Camera-type eye (tissue), 1 donor: ENCODE results near the gene GPS1. TPM values are rescaled to one million over a fixed set of nuclear protein-coding genes. Genes with fewer than 3 reads are reported as not detected.

ENCODE experiments used
- total RNA-seq: library from RNA; depleted of rRNA; stranded (reverse); fragments of >200 nt; gene quantifications from one replicate; pipeline ENCODE4 v1.2.3, GENCODE V29; 2014

The GPS1 gene
- total RNA-seq, result 120 TPM

DNA sequence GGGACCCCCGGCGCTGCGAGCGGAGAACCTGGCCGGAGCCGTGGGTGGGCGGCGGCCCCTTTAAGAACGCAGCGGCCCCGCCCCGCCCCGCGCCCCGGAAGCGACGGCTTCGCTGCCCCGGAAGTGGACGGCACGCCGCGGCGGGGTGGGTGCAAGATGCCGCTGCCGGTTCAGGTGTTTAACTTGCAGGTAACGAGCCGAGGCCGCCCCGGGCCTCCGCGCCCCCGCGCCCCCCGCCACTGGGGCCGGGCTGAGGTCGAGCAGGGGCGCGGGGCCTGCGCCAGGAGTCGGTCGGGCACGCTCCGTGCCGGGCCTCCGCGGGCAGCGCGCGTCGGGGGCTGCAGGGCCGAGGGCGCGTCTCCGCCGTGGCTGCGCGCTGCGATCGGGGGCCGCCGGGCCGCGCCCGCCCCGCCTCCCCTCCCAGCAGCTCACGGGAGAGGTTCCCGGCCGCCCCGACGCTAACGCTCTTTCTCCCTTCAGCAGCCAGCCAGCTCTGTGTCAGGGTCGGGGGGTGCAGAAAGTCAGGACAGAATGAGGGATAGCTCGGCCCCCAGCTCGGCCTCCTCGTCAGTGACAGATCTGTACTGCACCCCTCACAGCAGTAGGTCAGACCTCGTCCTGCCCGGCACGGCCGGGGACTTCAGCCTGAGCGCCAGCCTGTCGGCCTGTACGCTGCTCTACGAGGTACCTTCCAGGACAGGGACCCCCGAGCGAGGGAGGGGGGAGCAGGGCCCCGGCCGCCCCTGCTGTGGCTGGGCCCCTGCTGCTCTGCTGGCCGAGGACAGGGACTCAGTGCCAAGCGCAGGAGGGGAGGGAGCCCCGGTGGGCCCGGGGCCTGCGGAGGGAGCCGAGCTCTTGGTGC, at the start of gene GPS1, which contains the start of gene RFNG:
TSS of gene GPS1 (plus strand) at position 123 of the 862 bp plus-strand sequence. CDS start at position 157, 34 bp downstream.
TSS of gene RFNG (minus strand) at position 36 of the 862 bp plus-strand sequence. CDS start 45 bp downstream, outside the sequence.

DNA sequence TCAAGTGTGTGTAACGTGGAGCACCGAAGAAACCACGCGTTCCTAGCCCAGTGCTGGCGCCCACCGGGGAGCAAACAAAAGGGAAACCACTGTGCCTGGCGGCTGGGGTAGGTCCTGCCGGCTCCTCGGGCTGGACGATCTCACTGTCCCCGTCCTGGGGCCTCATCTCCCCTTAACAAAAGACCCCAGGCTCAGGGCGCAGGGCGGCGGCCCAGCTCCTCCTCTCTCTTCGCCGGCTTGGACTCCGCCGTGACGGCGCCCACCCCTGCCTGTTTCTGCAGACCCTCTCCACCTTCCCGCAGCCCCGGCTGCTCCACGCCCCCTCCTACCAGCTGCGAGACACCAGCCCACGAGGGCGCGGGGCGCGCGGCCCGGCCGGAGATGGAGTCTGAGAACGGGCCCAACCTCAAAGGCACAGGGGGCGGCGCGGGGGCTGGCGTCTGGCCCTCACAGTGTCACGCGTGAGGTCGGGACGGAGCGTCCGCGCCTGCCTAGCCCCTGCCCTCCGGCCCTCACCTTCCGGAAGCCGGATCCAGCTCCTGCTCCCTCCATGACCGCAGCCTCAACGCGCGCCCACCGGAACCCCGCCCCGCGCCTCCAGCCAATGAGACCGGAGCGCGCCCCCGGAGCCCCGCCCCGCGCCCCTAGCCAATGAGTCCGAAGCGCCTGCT, 29.3 kb upstream of the GPS1 start, which contains the start of gene CENPX:
TSS of gene CENPX (minus strand) at position 569 of the 671 bp plus-strand sequence. CDS start at position 552, 17 bp downstream.

DNA sequence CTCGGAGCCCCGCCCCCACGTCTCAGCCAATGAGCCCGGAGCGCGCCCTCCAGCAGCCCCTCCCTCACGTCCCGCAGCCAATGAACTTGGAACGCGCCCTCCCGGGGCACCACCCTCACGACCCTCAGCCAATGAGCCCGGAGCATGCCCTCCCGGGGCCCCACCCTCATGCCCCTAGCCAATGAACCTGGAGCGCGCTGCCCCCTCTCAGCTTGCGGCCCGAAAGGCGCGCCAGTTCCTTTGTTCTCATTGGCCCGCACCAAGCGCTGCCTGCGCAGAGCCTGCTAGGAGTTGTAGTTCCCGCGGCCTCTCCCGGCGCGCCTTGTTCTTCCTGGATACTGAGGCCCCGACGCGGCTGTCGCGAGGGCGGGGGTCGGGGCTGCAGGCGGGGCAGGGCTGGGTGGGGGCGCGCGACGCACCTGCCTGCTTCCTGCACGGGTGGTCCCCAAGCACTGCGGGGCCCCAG, 28.7 kb upstream of the GPS1 start, which contains the start of gene LRRC45:
TSS of gene LRRC45 (plus strand) at position 325 of the 466 bp plus-strand sequence. CDS start 339 bp downstream, outside the sequence.

DNA sequence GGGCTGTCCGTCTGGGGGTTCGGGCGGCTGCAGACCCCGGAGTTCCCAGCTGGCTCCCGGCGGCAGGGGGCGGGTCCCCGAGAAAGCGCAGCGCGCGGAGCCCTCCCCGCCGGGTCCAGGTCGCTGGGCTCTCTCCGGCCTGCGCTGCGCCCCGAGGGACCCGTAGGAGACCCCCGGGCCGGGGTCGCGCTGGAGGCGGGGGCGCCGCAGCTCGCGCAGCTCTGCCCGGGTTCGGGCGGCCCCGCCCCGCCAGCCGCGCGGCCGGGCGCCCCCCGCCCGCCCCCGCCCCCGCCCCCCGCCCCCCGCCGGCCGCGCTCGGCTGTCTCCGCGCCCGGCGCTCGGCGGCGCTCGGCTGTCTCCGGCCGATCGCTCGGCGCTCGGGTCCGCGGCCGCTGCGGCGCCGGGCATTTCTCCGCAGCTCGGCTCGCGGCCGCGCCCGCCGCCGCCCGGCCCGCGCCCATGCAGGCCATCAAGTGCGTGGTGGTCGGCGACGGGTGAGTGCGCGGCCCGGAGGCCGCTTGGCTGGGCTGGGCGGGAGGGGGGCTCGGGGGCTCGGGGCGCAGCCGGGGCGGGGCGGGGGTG, 20.3 kb upstream of the GPS1 start, which contains the start of gene RAC3:
TSS of gene RAC3 (plus strand) at position 376 of the 582 bp plus-strand sequence. CDS start at position 460, 84 bp downstream.

DNA sequence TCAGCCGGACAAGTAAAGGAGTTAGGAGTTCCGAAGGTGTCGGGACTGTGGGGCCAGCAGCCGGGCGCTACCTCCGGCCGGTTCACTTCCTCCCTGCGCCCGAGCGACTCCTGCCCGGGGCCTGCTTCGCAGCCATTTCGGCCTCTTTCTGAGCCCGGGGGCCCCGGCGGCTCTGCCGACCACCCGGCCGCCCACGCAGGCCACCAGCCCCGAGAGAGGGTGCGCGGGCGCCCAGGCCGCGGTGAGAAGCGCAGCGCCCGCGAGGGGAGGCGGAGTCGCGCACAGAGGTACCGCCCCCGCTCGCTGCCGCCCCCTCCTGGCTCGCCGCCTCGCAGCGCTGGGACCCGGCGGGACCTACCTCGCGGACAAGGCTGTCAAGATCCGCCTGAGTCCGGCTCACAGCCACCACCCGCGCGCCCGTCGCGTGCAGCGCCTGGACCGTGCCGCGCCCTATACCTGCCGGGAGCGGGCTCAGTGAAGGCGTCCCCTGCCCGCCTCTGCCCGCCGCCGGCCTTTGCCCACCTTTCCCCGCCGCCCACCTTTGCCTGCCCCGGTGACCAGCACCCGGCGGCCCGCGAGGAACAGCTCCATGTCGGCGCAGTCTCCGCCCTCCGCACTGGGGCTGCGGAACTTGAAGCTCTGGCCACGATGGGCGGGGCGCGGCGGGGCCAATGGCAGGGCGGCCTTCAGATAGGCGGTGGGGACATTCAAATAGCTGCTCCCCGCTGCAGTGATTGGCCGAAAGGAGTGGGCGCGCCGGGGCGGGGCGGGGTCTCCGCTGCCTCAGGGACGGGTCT, 14.4 kb upstream of the GPS1 start, which contains the start of gene DCXR:
TSS of gene DCXR (minus strand) at position 606 of the 797 bp plus-strand sequence. CDS start at position 591, 15 bp downstream.

DNA sequence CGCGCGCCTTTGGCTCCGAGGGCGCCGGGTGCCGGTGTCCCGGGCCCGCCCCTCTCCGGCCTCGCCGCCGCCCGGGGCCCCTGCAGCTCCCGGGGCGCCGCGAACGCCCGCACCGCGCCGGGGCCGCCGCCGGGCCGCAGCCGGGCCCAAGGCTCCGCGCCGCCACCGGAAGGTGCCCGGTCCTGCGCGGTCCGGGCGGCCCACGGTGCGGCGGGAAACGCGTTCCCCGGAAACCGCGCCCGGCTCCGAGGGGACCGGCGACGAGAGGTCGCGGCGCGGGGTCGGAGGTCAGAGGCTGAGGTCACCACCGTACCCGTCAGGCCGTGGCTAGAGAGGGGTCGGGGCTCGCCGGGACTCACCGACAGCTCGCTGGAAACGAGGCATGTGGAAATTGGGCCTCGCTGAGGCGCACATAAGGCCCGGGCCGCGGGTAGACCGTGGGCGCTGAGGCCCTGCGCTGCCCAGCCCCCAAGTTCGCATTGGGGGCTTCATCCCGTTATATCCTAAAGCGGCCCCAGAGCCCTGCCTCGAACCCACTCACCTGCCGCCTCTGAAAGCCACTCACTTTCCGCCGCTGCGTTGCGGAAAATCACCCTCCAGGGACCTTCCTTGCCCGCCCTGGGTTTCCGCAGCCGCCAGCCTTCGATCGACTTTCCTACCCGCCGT, 14.1 kb downstream of the GPS1 start, which contains the start of gene DUS1L:
TSS of gene DUS1L (minus strand) at position 167 of the 666 bp plus-strand sequence. CDS start 745 bp downstream, outside the sequence.

DNA sequence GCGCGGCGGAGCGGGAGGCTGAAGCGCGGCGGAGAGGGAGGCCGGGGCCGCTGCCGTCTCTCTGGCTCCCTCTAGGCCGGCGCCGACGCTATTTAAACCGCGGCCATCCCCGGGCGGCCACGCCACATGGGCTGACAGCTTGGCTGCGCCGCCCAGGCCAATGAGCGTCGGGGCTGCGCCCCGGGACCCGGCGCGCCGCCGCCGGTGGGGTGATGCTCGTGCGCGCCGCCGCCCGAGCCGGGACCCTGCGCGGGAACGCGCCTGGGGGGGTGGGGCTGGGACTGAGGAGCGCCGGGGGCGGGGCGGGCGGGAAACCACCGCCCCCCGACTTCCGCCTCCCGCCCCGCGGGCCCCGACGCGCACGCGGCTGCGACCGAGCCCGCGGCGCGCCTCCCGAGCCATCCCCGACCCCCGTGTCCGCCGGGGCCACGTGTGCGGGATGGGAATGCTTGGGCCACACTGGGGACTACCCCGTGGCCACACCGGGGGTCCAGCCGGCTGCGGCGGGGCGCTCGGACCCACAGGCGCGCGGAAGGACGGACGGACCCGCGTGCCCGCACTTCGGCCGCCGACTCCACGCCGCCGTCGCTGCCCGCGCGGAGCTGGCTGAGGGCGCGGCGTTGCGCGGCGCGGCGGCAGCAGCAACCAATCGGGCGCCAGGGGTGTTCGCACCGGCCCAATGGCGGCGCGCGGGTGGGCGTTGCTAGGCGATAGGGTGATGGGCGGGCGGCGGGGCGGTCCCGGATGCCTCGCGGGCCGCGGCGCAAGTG, 46.7 kb downstream of the GPS1 start, which contains the start of gene FASN:
TSS of gene FASN (minus strand) at position 68 of the 770 bp plus-strand sequence. CDS start 1,791 bp downstream, outside the sequence.

Other genes starting within 250 kb of the GPS1 start
- gene GCGR, start 247.7 kb upstream of the GPS1 start, total RNA-seq, result 0.27 TPM
- gene MCRIP1, start 218.6 kb upstream of the GPS1 start, total RNA-seq, result 76.1 TPM
- not detected for gene PPP1R27, start 216.8 kb upstream of the GPS1 start, total RNA-seq
- gene P4HB, start 191.4 kb upstream of the GPS1 start, total RNA-seq, result 232 TPM
- gene ARHGDIA, start 180.6 kb upstream of the GPS1 start, total RNA-seq, result 54.5 TPM
- 77.1 TPM for gene ALYREF, start 160.3 kb upstream of the GPS1 start, total RNA-seq
- gene ANAPC11, start 160.2 kb upstream of the GPS1 start, total RNA-seq, result 86.6 TPM
- 4.9 TPM for gene NPB, start 149.7 kb upstream of the GPS1 start, total RNA-seq
- 16.2 TPM for gene PCYT2, start 140.5 kb upstream of the GPS1 start, total RNA-seq
- gene SIRT7, start 133.7 kb upstream of the GPS1 start, total RNA-seq, result 13.4 TPM
- 17.0 TPM for gene MAFG, start 124.2 kb upstream of the GPS1 start, total RNA-seq
- gene PYCR1, start 114.6 kb upstream of the GPS1 start, total RNA-seq, result 54.3 TPM
- gene MYADML2, start 104.7 kb upstream of the GPS1 start, total RNA-seq, result 3.1 TPM
- 2.0 TPM for gene NOTUM, start 90.7 kb upstream of the GPS1 start, total RNA-seq
- 29.6 TPM for gene ASPSCR1, start 74.3 kb upstream of the GPS1 start, total RNA-seq
- 20.3 TPM for gene CENPX, start 29.0 kb upstream of the GPS1 start, total RNA-seq
- 15.0 TPM for gene LRRC45, start 28.6 kb upstream of the GPS1 start, total RNA-seq
- gene RAC3, start 20.2 kb upstream of the GPS1 start, total RNA-seq, result 17.8 TPM
- gene DCXR, start 14.2 kb upstream of the GPS1 start, total RNA-seq, result 39.0 TPM
- gene RFNG, start 87 bp upstream of the GPS1 start, total RNA-seq, result 43.2 TPM
- gene DUS1L, start 13.9 kb downstream of the GPS1 start, total RNA-seq, result 60.2 TPM
- gene FASN, start 46.3 kb downstream of the GPS1 start, total RNA-seq, result 61.6 TPM
- 50.9 TPM for gene CCDC57, start 160.9 kb downstream of the GPS1 start, total RNA-seq
- 29.2 TPM for gene SLC16A3, start 177.1 kb downstream of the GPS1 start, total RNA-seq
- gene CSNK1D, start 221.8 kb downstream of the GPS1 start, total RNA-seq, result 82.4 TPM